ENCODE measurements around the gene RPS19. TPM values are rescaled to one million over a fixed set of nuclear protein-coding genes. Genes with fewer than 3 reads are reported as not detected.
"Not testable (repeated sequence)": the region's sequence is repeated elsewhere in the genome, so short reads cannot be mapped to it uniquely, and the experiment has no call there.

RPS19 gene
- total and polyA plus RNA-seq, 4 donors, result 241 to 2,284 (median 1,370) TPM

- WGBS (ENCODE audit: insufficient coverage), result 80% methylated on average over 1 of the region's 3 CpGs
- not testable (repeated sequence) for H3K4me1 ChIP-seq (ENCODE audit: control insufficient read depth, insufficient read depth, low read length); H3K27me3 ChIP-seq (ENCODE audit: control insufficient read depth, insufficient read depth, low read length); H3K9me3 ChIP-seq (ENCODE audit: control insufficient read depth, insufficient read depth, low read length); H3K4me3 ChIP-seq (ENCODE audit: low read depth, low read length); DNase-seq (ENCODE audit: low read depth in 4 of 6, low spot score in 6 of 6); H3K27ac ChIP-seq (ENCODE audit: low read depth, low read length)
- H3K36me3 ChIP-seq (ENCODE audit: control insufficient read depth, insufficient read depth, low read length), result peaks cover 25% of the 10 kb centered on the region
Observed at GRCh38 chr19:41875973-41876372, 15.9 kb downstream of the RPS19 start.

GRCh38 chr19:41876847-41877832 lies 17.1 kb downstream of the RPS19 start, which contains the start of gene CD79A:
Gene CD79A, plus strand, starts transcription at chr19:41877279. Its CDS starts 26 bp downstream, at chr19:41877305.
- H3K9me3 ChIP-seq (ENCODE audit: control insufficient read depth, insufficient read depth, low read length), result no peaks in the 10 kb centered on the region
- WGBS (ENCODE audit: insufficient coverage), result 45% methylated on average over 4 of the region's 9 CpGs
- DNase-seq (ENCODE audit: low read depth in 4 of 6, low spot score in 6 of 6), result no peak
- peaks cover 3% of the 10 kb centered on the region for H3K4me1 ChIP-seq (ENCODE audit: control insufficient read depth, insufficient read depth, low read length)
- peaks cover 3% of the 10 kb centered on the region for H3K27me3 ChIP-seq (ENCODE audit: control insufficient read depth, insufficient read depth, low read length)
- H3K27ac ChIP-seq (ENCODE audit: low read depth, low read length), result no peak within 1 kb of the TSS
- H3K36me3 ChIP-seq (ENCODE audit: control insufficient read depth, insufficient read depth, low read length), result peaks cover 13% of the 10 kb centered on the region
- H3K4me3 ChIP-seq (ENCODE audit: low read depth, low read length), result no peak within 1 kb of the TSS

- Histone ChIP-seq H3K36me3 (ENCODE audit: control insufficient read depth, insufficient read depth, low read length) (peaks cover 4% of the 10 kb centered on the region), H3K4me3 (ENCODE audit: low read depth, low read length) (no peak overlapping the region), H3K27me3 (ENCODE audit: control insufficient read depth, insufficient read depth, low read length) (peaks cover 3% of the 10 kb centered on the region), H3K9me3 (ENCODE audit: control insufficient read depth, insufficient read depth, low read length) (no peaks in the 10 kb centered on the region), H3K4me1 (ENCODE audit: control insufficient read depth, insufficient read depth, low read length) (peaks cover 4% of the 10 kb centered on the region), H3K27ac (ENCODE audit: low read depth, low read length) (no peak overlapping the region)
- DNase-seq (ENCODE audit: low read depth in 4 of 6, low spot score in 6 of 6), result no peak
- 52% methylated on average over 13 of the region's 17 CpGs for WGBS (ENCODE audit: insufficient coverage)
Observed at GRCh38 chr19:41877916-41878905, 18.2 kb downstream of the RPS19 start.

GRCh38 chr19:41879080-41879479 lies 19.0 kb downstream of the RPS19 start:
- H3K9me3 ChIP-seq (ENCODE audit: control insufficient read depth, insufficient read depth, low read length), result no peaks in the 10 kb centered on the region
- DNase-seq (ENCODE audit: low read depth in 4 of 6, low spot score in 6 of 6), result no peak
- H3K4me3 ChIP-seq (ENCODE audit: low read depth, low read length), result no peak overlapping the region
- WGBS (ENCODE audit: insufficient coverage), result 74% methylated on average over 21 of the region's 21 CpGs
- H3K27ac ChIP-seq (ENCODE audit: low read depth, low read length), result no peak overlapping the region
- H3K4me1 ChIP-seq (ENCODE audit: control insufficient read depth, insufficient read depth, low read length), result peaks cover 11% of the 10 kb centered on the region
- no peaks in the 10 kb centered on the region for H3K36me3 ChIP-seq (ENCODE audit: control insufficient read depth, insufficient read depth, low read length)
- H3K27me3 ChIP-seq (ENCODE audit: control insufficient read depth, insufficient read depth, low read length), result peaks cover 8% of the 10 kb centered on the region

- 82% methylated on average over 5 of the region's 7 CpGs for WGBS (ENCODE audit: insufficient coverage)
- no peak overlapping the region for H3K27ac ChIP-seq (ENCODE audit: low read depth, low read length)
- H3K27me3 ChIP-seq (ENCODE audit: control insufficient read depth, insufficient read depth, low read length), result peaks cover 8% of the 10 kb centered on the region
Observed at GRCh38 chr19:41879670-41880328, 19.7 kb downstream of the RPS19 start.

GRCh38 chr19:41880329-41880708 lies 20.3 kb downstream of the RPS19 start:
- no peak overlapping the region for H3K4me3 ChIP-seq (ENCODE audit: low read depth, low read length)
- no peaks in the 10 kb centered on the region for H3K9me3 ChIP-seq (ENCODE audit: control insufficient read depth, insufficient read depth, low read length)
- no CpG with 5 or more reads among the region's 5 CpGs for WGBS (ENCODE audit: insufficient coverage)
- peaks cover 8% of the 10 kb centered on the region for H3K27me3 ChIP-seq (ENCODE audit: control insufficient read depth, insufficient read depth, low read length)
- no peak overlapping the region for H3K27ac ChIP-seq (ENCODE audit: low read depth, low read length)
- H3K36me3 ChIP-seq (ENCODE audit: control insufficient read depth, insufficient read depth, low read length), result no peaks in the 10 kb centered on the region
- H3K4me1 ChIP-seq (ENCODE audit: control insufficient read depth, insufficient read depth, low read length), result peaks cover 21% of the 10 kb centered on the region
- DNase-seq (ENCODE audit: low read depth in 4 of 6, low spot score in 6 of 6), result no peak

More at GRCh38 chr19:41879670-41880328, 19.7 kb downstream of the RPS19 start:
- Histone ChIP-seq H3K36me3 (ENCODE audit: control insufficient read depth, insufficient read depth, low read length) (no peaks in the 10 kb centered on the region), H3K4me3 (ENCODE audit: low read depth, low read length) (no peak overlapping the region), H3K9me3 (ENCODE audit: control insufficient read depth, insufficient read depth, low read length) (no peaks in the 10 kb centered on the region), H3K4me1 (ENCODE audit: control insufficient read depth, insufficient read depth, low read length) (peaks cover 17% of the 10 kb centered on the region)
- no peak for DNase-seq (ENCODE audit: low read depth in 4 of 6, low spot score in 6 of 6)

- Histone ChIP-seq H3K9me3 (ENCODE audit: control insufficient read depth, insufficient read depth, low read length) (no peaks in the 10 kb centered on the region), H3K4me1 (ENCODE audit: control insufficient read depth, insufficient read depth, low read length) (peaks cover 34% of the 10 kb centered on the region), H3K36me3 (ENCODE audit: control insufficient read depth, insufficient read depth, low read length) (peaks cover 3% of the 10 kb centered on the region), H3K27me3 (ENCODE audit: control insufficient read depth, insufficient read depth, low read length) (peaks cover 8% of the 10 kb centered on the region), H3K4me3 (ENCODE audit: low read depth, low read length) (peak within 1 kb of the TSS; percentile 88), H3K27ac (ENCODE audit: low read depth, low read length) (peak within 1 kb of the TSS; percentile 69)
- DNase-seq (ENCODE audit: low read depth in 4 of 6, low spot score in 6 of 6), result peak in 1 of 6 donors; percentile 40
- 1% methylated on average over 80 of the region's 80 CpGs for WGBS (ENCODE audit: insufficient coverage)
Observed at GRCh38 chr19:41882568-41883462, 22.8 kb downstream of the RPS19 start, which contains the start of gene ARHGEF1. Gene ARHGEF1, plus strand, starts transcription at chr19:41883184. Its CDS starts 4,899 bp downstream, at chr19:41888083.

- Histone ChIP-seq H3K36me3 (ENCODE audit: control insufficient read depth, insufficient read depth, low read length) (peaks cover 8% of the 10 kb centered on the region), H3K4me3 (ENCODE audit: low read depth, low read length) (peak overlapping the region; percentile 88), H3K27me3 (ENCODE audit: control insufficient read depth, insufficient read depth, low read length) (peaks cover 8% of the 10 kb centered on the region), H3K27ac (ENCODE audit: low read depth, low read length) (peak overlapping the region; percentile 69), H3K9me3 (ENCODE audit: control insufficient read depth, insufficient read depth, low read length) (no peaks in the 10 kb centered on the region), H3K4me1 (ENCODE audit: control insufficient read depth, insufficient read depth, low read length) (peaks cover 35% of the 10 kb centered on the region)
- DNase-seq (ENCODE audit: low read depth in 4 of 6, low spot score in 6 of 6), result peak in 1 of 6 donors; percentile 15
- WGBS (ENCODE audit: insufficient coverage), result 2% methylated on average over 14 of the region's 23 CpGs
Observed at GRCh38 chr19:41883463-41883820, 23.4 kb downstream of the RPS19 start.
